Astrocyte of the hippocampus (primary cell): ENCODE results near the gene FAM107A.

Experiments used
- DNase-seq: peaks from one replicate; pipeline ENCODE4 v3.0.0; 2011; ENCODE audit warnings: low read depth, low spot score

Gene FAM107A

DNA sequence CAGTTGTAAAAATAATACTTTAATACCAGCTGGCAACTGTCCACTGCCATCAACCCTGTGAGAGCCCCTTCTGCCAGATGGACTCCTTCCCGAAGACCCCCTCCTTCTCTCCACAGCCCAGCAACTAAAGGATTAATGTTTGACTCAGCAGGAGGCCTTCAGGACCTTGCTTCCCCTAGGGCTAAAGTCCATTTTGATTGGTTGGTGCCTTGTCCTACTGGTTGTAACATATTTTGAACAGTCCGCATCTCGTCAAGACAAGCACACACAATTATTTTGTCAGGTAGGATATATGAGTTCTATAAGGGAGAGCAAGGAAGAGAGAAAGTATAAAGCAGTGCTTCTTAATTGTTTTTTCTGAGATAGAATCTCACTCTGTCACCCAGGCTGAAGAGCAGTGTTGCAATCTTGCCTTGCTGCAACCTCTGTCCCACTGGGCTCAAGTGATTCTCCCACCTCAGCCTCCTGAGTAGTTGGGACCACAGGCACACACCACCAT, 58.9 kb downstream of the FAM107A start:
- DNase-seq: no peak

DNA sequence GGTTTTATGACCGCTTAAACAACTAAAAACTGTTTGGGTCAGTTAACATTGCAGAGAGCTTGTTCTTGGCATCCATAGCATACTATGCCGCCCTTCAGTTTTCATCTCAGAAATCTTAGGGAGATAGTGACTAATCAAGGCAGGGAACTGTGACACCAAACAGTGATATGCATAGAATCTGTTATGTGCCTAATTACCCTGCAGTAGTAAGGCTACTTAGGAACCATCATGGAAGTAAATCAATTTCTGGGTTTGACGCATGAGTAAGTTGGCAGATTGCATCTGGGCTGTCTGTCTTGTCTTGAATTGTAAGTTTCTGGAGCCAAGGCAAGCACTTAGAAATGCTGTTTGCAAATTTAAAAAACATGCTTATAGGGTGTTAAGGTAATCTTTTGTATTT, 62.8 kb downstream of the FAM107A start:
- no peak for DNase-seq
